GM21367 (cell line): ENCODE data around the gene STK4.
"Not testable (repeated sequence)": the region's sequence is repeated elsewhere in the genome, so short reads cannot be mapped to it uniquely, and the experiment has no call there.

Source experiments
- ATAC-seq: cut with Tn5 transposase; IDR thresholded peaks from one replicate; pipeline ENCODE4 v1.9.1; 2021; ENCODE audit not compliant: unreplicated experiment

STK4 gene

GRCh38 chr20:44981736-44982406 is 15.6 kb downstream of the STK4 start:
- no peak for ATAC-seq

- no peak for ATAC-seq
Observed at GRCh38 chr20:44983093-44983674, 16.9 kb downstream of the STK4 start.

DNA sequence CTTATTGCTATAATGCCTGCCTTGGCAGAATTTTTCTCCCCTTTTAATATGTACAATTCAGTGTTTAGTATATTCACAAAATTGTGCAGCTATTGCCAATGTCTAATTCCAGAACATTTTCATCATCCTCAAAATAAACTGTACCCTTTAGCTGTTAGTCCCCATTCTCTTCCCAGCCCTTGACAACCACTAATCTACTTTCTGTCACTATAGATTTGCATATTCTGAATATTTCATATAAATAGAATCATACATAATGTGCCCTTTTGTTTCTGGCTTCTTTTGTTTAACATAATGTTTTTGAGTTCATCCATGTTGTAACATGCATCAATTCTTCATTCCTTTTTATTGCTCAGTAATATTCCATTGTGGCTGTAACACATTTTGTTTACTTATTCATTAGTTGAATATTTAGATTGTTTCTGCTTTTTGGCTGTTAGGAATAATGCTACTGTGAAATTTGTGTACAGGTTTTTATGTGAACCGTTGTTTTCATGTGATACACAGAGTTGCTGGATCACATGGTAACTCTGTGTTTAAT is 22.4 kb downstream of the STK4 start:
- ATAC-seq: no peak

DNA sequence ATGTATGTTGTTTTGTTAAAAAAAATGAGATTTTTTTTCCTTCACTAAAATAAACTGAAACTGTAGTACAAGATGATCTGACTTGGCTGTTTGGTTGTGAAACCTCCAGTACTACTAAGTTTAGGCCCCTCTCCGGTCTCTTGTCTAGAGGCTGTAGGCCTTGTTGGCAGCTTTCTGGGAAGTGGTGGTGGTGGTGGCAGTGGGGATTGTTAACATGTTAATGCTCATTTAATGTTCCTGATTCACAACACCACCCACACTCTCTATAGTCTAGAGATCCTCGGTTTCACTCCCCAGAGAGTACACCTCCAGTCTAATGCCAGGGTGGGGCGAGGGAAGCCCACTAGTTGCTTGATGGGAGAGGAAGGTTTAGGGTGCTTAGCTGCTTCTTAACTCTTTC is 24.1 kb downstream of the STK4 start:
- ATAC-seq: no peak

- no peak for ATAC-seq
Observed at GRCh38 chr20:44990957-44991356, 24.6 kb downstream of the STK4 start.

DNA sequence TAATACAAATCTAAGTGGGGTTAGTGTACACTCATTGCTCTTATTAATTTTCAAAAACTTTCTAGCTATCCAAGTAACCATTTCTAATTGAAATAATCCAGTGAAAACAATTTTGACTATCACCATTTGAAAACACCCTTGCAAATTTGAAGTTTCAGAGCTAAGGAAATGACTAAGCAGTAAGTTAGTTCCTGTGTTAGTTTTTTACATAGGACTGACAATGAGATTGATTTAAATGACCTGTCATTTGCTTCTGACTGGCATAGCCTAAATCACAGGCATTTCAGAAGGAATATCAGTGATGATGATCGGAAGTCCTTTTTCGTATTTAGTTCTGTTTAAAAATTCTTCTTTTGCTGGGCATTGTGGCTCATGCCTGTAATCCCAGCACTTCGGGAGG is 27.0 kb downstream of the STK4 start:
- ATAC-seq: no peak

DNA sequence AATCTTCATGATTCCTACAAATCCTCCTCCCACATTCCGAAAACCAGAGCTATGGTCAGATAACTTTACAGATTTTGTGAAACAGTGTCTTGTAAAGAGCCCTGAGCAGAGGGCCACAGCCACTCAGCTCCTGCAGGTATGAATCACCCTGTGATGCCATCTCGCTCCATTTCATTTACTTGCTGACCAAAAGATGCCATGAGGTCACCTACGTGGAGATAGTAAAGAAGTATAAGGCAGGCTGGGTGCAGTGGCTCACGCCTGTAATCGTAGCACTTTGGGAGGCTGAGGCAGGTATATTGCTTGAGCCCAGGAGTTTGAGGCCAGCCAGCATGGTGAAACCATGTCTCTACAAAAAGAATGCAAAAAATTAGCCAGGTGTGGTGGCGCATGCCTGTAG is 30.9 kb downstream of the STK4 start:
- ATAC-seq: no peak

GRCh38 chr20:44997668-44998067 is 31.4 kb downstream of the STK4 start:
- no peak for ATAC-seq

- no peak for ATAC-seq
Observed at GRCh38 chr20:45008521-45009049, 42.3 kb downstream of the STK4 start.

DNA sequence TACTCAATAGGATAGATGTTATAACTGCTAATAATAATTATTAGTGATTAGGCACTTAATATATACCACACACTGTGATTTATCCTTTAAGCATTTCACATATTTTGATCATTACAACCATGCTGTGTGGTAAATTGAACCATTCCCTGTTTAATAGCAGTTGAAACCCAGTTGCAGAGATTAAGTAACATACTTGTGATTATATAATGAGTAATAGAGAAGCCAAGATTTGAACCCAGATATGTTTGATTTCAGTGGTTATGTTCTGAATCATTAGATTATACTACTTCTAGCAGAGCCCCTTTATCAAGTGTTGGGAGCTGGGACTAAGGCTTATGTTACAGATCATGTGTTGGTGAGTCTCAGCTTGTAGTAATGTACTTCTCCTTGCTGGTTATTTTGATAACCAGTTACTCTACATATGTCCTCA is 44.1 kb downstream of the STK4 start:
- ATAC-seq: no peak

GRCh38 chr20:45011108-45011526 is 44.8 kb downstream of the STK4 start:
- ATAC-seq: no peak

GRCh38 chr20:45012682-45013302 is 46.5 kb downstream of the STK4 start:
- ATAC-seq: no peak

DNA sequence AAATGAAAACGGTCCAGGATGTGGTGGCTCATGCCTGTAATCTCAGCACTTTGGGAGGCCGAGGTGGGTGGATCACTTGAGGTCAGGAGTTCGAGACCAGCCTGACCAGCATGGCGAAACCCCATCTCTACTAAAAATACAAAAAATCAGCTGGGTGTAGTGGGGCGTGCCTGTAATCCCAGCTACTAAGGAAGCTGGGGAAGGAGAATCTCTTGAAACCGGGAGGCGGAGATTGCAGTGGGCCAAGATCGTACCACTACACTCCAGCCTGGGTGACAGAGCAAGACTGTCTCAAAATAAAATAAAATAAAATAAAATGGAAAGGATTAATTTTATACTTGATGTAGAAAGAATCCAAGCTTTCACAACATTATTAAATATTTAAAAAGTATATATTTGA is 47.8 kb downstream of the STK4 start:
- ATAC-seq: not testable (repeated sequence)

- ATAC-seq: no peak
Observed at GRCh38 chr20:45014671-45015415, 48.5 kb downstream of the STK4 start.

DNA sequence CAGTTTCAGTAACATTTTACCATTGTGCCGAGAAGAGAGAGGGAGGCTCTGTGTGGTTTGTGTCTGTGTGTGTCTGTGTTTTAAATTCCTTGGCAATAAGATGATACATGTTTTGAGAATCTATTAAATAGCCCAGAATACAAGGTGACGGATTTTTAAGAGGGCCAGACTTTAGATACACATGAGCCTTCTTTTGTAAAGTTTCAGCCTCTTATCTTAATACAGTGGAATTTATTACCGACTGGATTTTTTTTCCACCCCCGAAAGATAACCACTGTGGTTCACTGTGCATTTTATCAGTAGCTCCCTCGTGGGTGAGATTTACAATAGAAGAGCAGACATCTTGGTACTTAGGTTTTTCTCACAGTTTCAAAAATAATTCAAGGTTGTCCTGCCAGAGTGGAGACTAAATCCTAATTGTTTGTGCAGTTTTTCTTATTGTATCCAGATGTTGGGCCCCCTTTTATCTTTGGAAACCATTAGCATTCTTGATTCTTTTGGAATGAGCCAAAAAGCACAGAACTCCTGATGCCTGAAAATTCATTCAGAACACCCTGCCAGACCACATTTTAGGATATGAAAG is 49.9 kb downstream of the STK4 start:
- ATAC-seq: no peak

DNA sequence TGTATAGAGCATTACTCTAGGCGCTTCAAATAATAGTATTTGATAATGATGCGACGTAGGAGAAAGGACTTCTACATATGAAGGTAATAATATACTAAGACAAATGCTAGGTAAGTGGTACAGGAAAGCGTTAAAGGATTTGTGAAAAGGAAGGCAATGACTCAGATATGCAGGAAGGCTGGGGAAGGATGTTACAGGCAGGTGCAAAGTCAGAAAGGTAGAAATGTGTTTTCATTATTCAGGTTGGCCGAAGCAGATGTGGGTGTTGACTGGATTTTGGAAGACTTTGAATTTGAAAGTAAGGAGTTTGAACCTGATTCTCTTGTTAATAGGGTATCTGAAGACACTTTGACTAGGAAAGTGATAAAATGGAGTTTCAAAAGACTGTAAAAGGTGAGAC is 51.0 kb downstream of the STK4 start:
- ATAC-seq: no peak

DNA sequence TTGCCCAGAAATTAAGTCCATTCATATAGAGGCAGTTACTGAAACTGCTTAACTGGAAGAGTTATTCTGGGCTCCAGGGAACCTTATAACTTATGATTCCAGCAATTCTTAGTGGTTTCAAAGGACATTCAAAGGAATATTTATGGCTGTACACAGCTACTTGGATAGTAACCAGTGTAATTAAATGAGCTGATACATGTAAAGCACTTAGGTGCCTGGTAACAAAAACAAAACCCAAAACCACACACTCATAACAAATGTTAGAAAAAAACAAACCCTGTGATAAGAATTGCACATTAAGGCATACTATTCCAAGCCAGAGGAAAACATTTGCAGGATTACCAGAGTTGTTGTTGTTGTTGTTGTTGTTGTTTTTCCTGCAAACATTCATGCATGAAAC is 51.5 kb downstream of the STK4 start:
- ATAC-seq: no peak

GRCh38 chr20:45019027-45019761 is 52.9 kb downstream of the STK4 start:
- ATAC-seq: no peak

DNA sequence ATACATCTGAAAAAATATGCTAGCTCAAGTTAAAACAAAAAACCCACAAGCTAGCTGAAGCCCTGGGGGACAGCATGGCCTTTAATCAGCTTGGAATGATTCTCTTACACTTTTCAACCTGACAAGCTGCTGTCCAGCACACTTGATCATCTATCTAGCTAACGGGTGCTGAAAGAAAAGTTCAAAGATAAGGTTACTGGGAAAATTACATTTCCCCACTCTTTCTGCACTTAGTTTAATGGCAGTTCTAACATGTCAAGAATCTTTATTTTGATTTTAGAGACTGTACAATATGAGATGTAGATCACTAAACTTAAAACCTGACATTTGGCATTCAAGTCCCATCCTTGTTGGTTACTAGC is 53.4 kb downstream of the STK4 start:
- no peak for ATAC-seq

DNA sequence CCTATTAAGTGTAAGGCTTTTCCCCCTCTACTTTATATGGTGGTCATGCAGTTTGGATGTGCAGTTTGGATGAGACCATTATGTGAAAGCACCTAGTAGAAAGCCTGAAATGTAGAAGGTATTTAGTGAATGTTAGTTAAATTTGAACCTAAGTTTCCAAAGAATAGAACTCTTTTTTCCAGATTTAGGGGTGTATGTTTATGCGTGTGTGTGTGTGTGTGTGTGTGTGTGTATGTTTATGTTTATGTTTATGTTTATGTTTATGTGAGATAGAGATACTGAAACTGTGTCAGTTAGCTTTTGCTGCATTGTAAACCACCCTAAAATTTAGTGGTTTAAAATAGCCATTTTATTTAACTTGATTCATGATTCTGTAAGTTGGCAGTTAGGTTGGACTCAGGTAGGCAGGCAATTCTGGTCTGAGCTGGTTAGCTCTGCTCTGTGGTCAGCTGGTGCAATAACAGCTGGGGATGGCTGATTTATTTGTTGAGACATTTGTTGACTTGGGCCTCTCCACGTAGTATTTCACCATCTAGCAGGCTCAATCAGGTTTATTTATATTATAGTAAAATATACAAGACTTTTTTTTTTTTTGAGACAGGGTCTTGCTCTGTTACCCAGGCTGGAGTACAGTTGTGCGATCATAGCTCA is 54.0 kb downstream of the STK4 start:
- ATAC-seq: no peak
